Activated CD4-positive, alpha-beta memory T cell treated with anti-CD3 and anti-CD28 coated beads for 36 hours (primary cell): Measurements from ENCODE around the gene PCGF3. TPM values are rescaled to one million over a fixed set of nuclear protein-coding genes. Genes with fewer than 3 reads are reported as not detected.

ENCODE experiments used
- CTCF ChIA-PET: fragments of 350-600 bp; sonication (Branson Sonifier 250); formaldehyde crosslinking; loops from one replicate; lab custom pipeline; 2021; ENCODE audit warnings: antibody characterized with exemption, inconsistent platforms; lab: Charles Lee
- POLR2A ChIA-PET: fragments of 350-600 bp; sonication (Branson Sonifier 250); formaldehyde crosslinking; loops from one replicate; lab custom pipeline; 2021; ENCODE audit warnings: antibody characterized with exemption; lab: Charles Lee
- DNase-seq: peaks from one replicate; pipeline ENCODE4 v3.0.0-alpha.2; 2020
- H3K27ac Mint-ChIP-seq: one replicate; pipeline ENCODE4 v1.8.0; 2021; ENCODE audit warnings: mixed read lengths
- H3K27me3 Mint-ChIP-seq: one replicate; pipeline ENCODE4 v1.8.0; 2021; ENCODE audit warnings: mixed read lengths
- H3K36me3 Mint-ChIP-seq: one replicate; pipeline ENCODE4 v1.8.0; 2021; ENCODE audit warnings: mixed read lengths
- H3K4me1 Mint-ChIP-seq: one replicate; pipeline ENCODE4 v1.8.0; 2021; ENCODE audit warnings: low read depth, mixed read lengths
- H3K4me3 Mint-ChIP-seq: one replicate; pipeline ENCODE4 v1.8.0; 2021; ENCODE audit warnings: mild to moderate bottlenecking, mixed read lengths
- H3K9me3 Mint-ChIP-seq: one replicate; pipeline ENCODE4 v1.8.0; 2021; ENCODE audit warnings: mixed read lengths
- intact Hi-C: fragments of 100-400 bp; cut with micrococcal nuclease; formaldehyde crosslinking; loops from one replicate; pipeline ENCODE4 v1.15.1; 2023
- total RNA-seq, 2 experiments: library from RNA; stranded (reverse); gene quantifications; one replicate each; pipeline ENCODE4 v1.2.3, GENCODE V29; 2021

The PCGF3 gene
- total RNA-seq, 2 experiments from 2014 or later: 27.8 to 29.3 TPM

GRCh38 chr4:781493-782216 is 76.0 kb downstream of the PCGF3 start:
- no peaks in the 10 kb centered on the region for H3K9me3 Mint-ChIP-seq
- H3K4me1 Mint-ChIP-seq: peaks cover 47% of the 10 kb centered on the region
- H3K4me3 Mint-ChIP-seq: peak overlapping the region; percentile 83
- intact Hi-C loops: loop anchor here (1.0 to 5.0 kb wide), 4 partner anchors 76 to 191 kb away; partner anchors contain the start of genes DGKQ, GAK, PCGF3 and TMEM175
- ChIA-PET CTCF (interaction anchor here (1.2 to 3.3 kb wide), 3 partner anchors 40 to 206 kb away, joined by 3 to 23 read pairs (median 4); no protein-coding TSS in a partner anchor), POLR2A (interaction anchor here (0.6 to 2.1 kb wide), 4 partner anchors 13 to 205 kb away, joined by 3 to 12 read pairs (median 4); no protein-coding TSS in a partner anchor)
- H3K27me3 Mint-ChIP-seq: peaks cover 17% of the 10 kb centered on the region
- peak overlapping the region; percentile 90 for H3K27ac Mint-ChIP-seq
- peaks cover 31% of the 10 kb centered on the region for H3K36me3 Mint-ChIP-seq
- peak; percentile 100 for DNase-seq

- ChIA-PET CTCF (no interaction called here), POLR2A (no interaction called here)
- intact Hi-C loops: loop anchor here (5.0 kb wide), 2 partner anchors 188 to 898 kb away; partner anchors contain the start of genes DGKQ and FAM53A
- no peaks in the 10 kb centered on the region for H3K9me3 Mint-ChIP-seq
- DNase-seq: no peak
- peaks cover 12% of the 10 kb centered on the region for H3K36me3 Mint-ChIP-seq
- H3K27me3 Mint-ChIP-seq: peaks cover 25% of the 10 kb centered on the region
- no peak overlapping the region for H3K27ac Mint-ChIP-seq
- peaks cover 30% of the 10 kb centered on the region for H3K4me1 Mint-ChIP-seq
- no peak overlapping the region for H3K4me3 Mint-ChIP-seq
These were observed 79.0 kb downstream of the PCGF3 start for GRCh38 chr4:784401-785331.

GRCh38 chr4:785332-786073 is 79.9 kb downstream of the PCGF3 start:
- H3K4me1 Mint-ChIP-seq: peaks cover 21% of the 10 kb centered on the region
- peaks cover 26% of the 10 kb centered on the region for H3K27me3 Mint-ChIP-seq
- DNase-seq: no peak
- H3K36me3 Mint-ChIP-seq: peaks cover 5% of the 10 kb centered on the region
- ChIA-PET CTCF (no interaction called here), POLR2A (no interaction called here)
- H3K27ac Mint-ChIP-seq: no peak overlapping the region
- intact Hi-C loops: loop anchor here (5.0 kb wide), 1 partner anchor 897 kb away; the partner anchor contains the start of gene FAM53A
- no peaks in the 10 kb centered on the region for H3K9me3 Mint-ChIP-seq
- no peak overlapping the region for H3K4me3 Mint-ChIP-seq

GRCh38 chr4:786074-786741 is 80.6 kb downstream of the PCGF3 start:
- ChIA-PET POLR2A (no interaction called here), CTCF (no interaction called here)
- intact Hi-C loops: loop anchor here (5.0 kb wide), 1 partner anchor 896 kb away; the partner anchor contains the start of gene FAM53A
- no peak for DNase-seq
- H3K27ac Mint-ChIP-seq: no peak overlapping the region
- no peak overlapping the region for H3K4me3 Mint-ChIP-seq
- H3K4me1 Mint-ChIP-seq: peaks cover 19% of the 10 kb centered on the region
- H3K27me3 Mint-ChIP-seq: peaks cover 31% of the 10 kb centered on the region
- no peaks in the 10 kb centered on the region for H3K9me3 Mint-ChIP-seq
- peaks cover 2% of the 10 kb centered on the region for H3K36me3 Mint-ChIP-seq

- DNase-seq: no peak
- H3K4me3 Mint-ChIP-seq: no peak overlapping the region
- no peak overlapping the region for H3K27ac Mint-ChIP-seq
- peaks cover 19% of the 10 kb centered on the region for H3K4me1 Mint-ChIP-seq
- intact Hi-C loops: loop anchor here (5.0 kb wide), 1 partner anchor 895 kb away; the partner anchor contains the start of gene FAM53A
- POLR2A ChIA-PET: no interaction called here
- no peaks in the 10 kb centered on the region for H3K9me3 Mint-ChIP-seq
- H3K27me3 Mint-ChIP-seq: peaks cover 31% of the 10 kb centered on the region
- CTCF ChIA-PET: no interaction called here
- no peaks in the 10 kb centered on the region for H3K36me3 Mint-ChIP-seq
These were observed 81.2 kb downstream of the PCGF3 start for GRCh38 chr4:786861-787300.

- ChIA-PET POLR2A (no interaction called here), CTCF (no interaction called here)
- Mint-ChIP-seq H3K9me3 (no peaks in the 10 kb centered on the region), H3K4me1 (peaks cover 15% of the 10 kb centered on the region), H3K27me3 (peaks cover 31% of the 10 kb centered on the region), H3K36me3 (no peaks in the 10 kb centered on the region), H3K27ac (no peak overlapping the region), H3K4me3 (no peak overlapping the region)
- no peak for DNase-seq
- intact Hi-C loops: loop anchor here (5.0 kb wide), 1 partner anchor 895 kb away; the partner anchor contains the start of gene FAM53A
These were observed 81.9 kb downstream of the PCGF3 start for GRCh38 chr4:787561-787981.

GRCh38 chr4:788006-788635 is 82.5 kb downstream of the PCGF3 start:
- CTCF ChIA-PET: no interaction called here
- intact Hi-C loops: loop anchor here (5.0 kb wide), 1 partner anchor 894 kb away; the partner anchor contains the start of gene FAM53A

GRCh38 chr4:788636-789297 is 83.1 kb downstream of the PCGF3 start:
- Mint-ChIP-seq H3K4me3 (no peak overlapping the region), H3K27me3 (peaks cover 38% of the 10 kb centered on the region), H3K4me1 (peaks cover 22% of the 10 kb centered on the region), H3K36me3 (no peaks in the 10 kb centered on the region), H3K9me3 (no peaks in the 10 kb centered on the region), H3K27ac (no peak overlapping the region)
- intact Hi-C loops: loop anchor here (5.0 kb wide), 1 partner anchor 894 kb away; the partner anchor contains the start of gene FAM53A
- ChIA-PET CTCF (no interaction called here), POLR2A (no interaction called here)
- no peak for DNase-seq

More at GRCh38 chr4:788006-788635, 82.5 kb downstream of the PCGF3 start:
- POLR2A ChIA-PET: no interaction called here
- Mint-ChIP-seq H3K27me3 (peaks cover 34% of the 10 kb centered on the region), H3K27ac (no peak overlapping the region), H3K4me1 (peaks cover 20% of the 10 kb centered on the region), H3K4me3 (no peak overlapping the region), H3K9me3 (no peaks in the 10 kb centered on the region), H3K36me3 (no peaks in the 10 kb centered on the region)
- DNase-seq: no peak

- CTCF ChIA-PET: no interaction called here
- DNase-seq: no peak
- H3K27me3 Mint-ChIP-seq: peaks cover 40% of the 10 kb centered on the region
These were observed 84.2 kb downstream of the PCGF3 start for GRCh38 chr4:789571-790465.

More at GRCh38 chr4:789571-790465, 84.2 kb downstream of the PCGF3 start:
- intact Hi-C loops: loop anchor here (5.0 kb wide), 1 partner anchor 892 kb away; the partner anchor contains the start of gene FAM53A
- Mint-ChIP-seq H3K27ac (no peak overlapping the region), H3K4me3 (no peak overlapping the region), H3K36me3 (no peaks in the 10 kb centered on the region), H3K4me1 (peaks cover 28% of the 10 kb centered on the region), H3K9me3 (no peaks in the 10 kb centered on the region)
- POLR2A ChIA-PET: no interaction called here
